HG03039 (cell line): ENCODE measurements around the gene LDLRAD4.
"Not testable (repeated sequence)": the region's sequence is repeated elsewhere in the genome, so short reads cannot be mapped to it uniquely, and the experiment has no call there.

ENCODE experiments used
- ATAC-seq: cut with Tn5 transposase; IDR thresholded peaks from one replicate; pipeline ENCODE4 v1.9.1; 2021; ENCODE audit warnings: mild to moderate bottlenecking, moderate library complexity; ENCODE audit not compliant: unreplicated experiment

The LDLRAD4 gene

GRCh38 chr18:13476312-13476711, 257.8 kb downstream of the LDLRAD4 start:
- not testable (repeated sequence) for ATAC-seq

GRCh38 chr18:13477147-13477683, 258.7 kb downstream of the LDLRAD4 start:
- ATAC-seq: no peak

GRCh38 chr18:13480571-13481255, 262.2 kb downstream of the LDLRAD4 start:
- no peak for ATAC-seq

GRCh38 chr18:13481331-13481730, 262.8 kb downstream of the LDLRAD4 start:
- ATAC-seq: no peak

- peak; percentile 80 for ATAC-seq
These were observed 263.5 kb downstream of the LDLRAD4 start for GRCh38 chr18:13481820-13482617.

- ATAC-seq: no peak
These were observed 264.0 kb downstream of the LDLRAD4 start for GRCh38 chr18:13482618-13482945.

GRCh38 chr18:13483316-13484270, 265.0 kb downstream of the LDLRAD4 start:
- no peak for ATAC-seq

- no peak for ATAC-seq
These were observed 266.6 kb downstream of the LDLRAD4 start for GRCh38 chr18:13485182-13485581.

GRCh38 chr18:13485604-13486003, 267.0 kb downstream of the LDLRAD4 start:
- ATAC-seq: no peak

- ATAC-seq: no peak
These were observed 267.7 kb downstream of the LDLRAD4 start for GRCh38 chr18:13486284-13486683.

GRCh38 chr18:13486686-13487085, 268.1 kb downstream of the LDLRAD4 start:
- no peak for ATAC-seq

- no peak for ATAC-seq
These were observed 268.7 kb downstream of the LDLRAD4 start for GRCh38 chr18:13487237-13487636.

GRCh38 chr18:13488281-13488929, 269.8 kb downstream of the LDLRAD4 start:
- no peak for ATAC-seq

- ATAC-seq: not testable (repeated sequence)
These were observed 270.7 kb downstream of the LDLRAD4 start for GRCh38 chr18:13489303-13489702.

- no peak for ATAC-seq
These were observed 272.6 kb downstream of the LDLRAD4 start for GRCh38 chr18:13491138-13491537.

- no peak for ATAC-seq
These were observed 273.8 kb downstream of the LDLRAD4 start for GRCh38 chr18:13492314-13492713.

GRCh38 chr18:13493079-13493478, 274.5 kb downstream of the LDLRAD4 start:
- no peak for ATAC-seq

- ATAC-seq: no peak
These were observed 275.2 kb downstream of the LDLRAD4 start for GRCh38 chr18:13493725-13494124.

- ATAC-seq: no peak
These were observed 276.4 kb downstream of the LDLRAD4 start for GRCh38 chr18:13494871-13495445.

- no peak for ATAC-seq
These were observed 277.4 kb downstream of the LDLRAD4 start for GRCh38 chr18:13495961-13496360.
